HG03469 (cell line): ENCODE data around the gene ARHGAP24.
"Not testable (repeated sequence)": the region's sequence is repeated elsewhere in the genome, so short reads cannot be mapped to it uniquely, and the experiment has no call there.

ENCODE experiments used
- ATAC-seq: cut with Tn5 transposase; IDR thresholded peaks from one replicate; pipeline ENCODE4 v1.9.1; 2021; ENCODE audit warnings: mild to moderate bottlenecking, moderate library complexity, moderate number of reproducible peaks; ENCODE audit not compliant: unreplicated experiment

ARHGAP24 gene

GRCh38 chr4:85889314-85889713, 414.4 kb downstream of the ARHGAP24 start:
- ATAC-seq, result no peak

DNA sequence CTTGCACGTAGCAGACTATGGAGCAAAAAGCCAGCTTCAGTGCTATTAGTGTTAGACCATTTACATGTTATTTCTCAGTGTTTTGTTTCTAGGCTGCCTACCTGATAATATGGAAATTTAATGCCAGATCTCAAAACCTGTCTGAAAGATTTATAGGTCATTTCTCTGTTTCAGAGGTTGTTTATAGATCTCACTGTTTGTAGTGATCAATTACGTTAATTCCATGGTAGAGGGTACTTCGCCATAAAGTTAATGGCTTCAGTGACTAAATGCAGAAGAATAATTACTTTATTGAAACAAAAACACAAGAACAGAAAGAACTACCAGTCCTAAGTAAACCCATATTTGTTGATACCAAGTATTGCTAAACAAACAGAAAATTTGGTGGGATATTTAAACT, 420.8 kb downstream of the ARHGAP24 start:
- no peak for ATAC-seq

DNA sequence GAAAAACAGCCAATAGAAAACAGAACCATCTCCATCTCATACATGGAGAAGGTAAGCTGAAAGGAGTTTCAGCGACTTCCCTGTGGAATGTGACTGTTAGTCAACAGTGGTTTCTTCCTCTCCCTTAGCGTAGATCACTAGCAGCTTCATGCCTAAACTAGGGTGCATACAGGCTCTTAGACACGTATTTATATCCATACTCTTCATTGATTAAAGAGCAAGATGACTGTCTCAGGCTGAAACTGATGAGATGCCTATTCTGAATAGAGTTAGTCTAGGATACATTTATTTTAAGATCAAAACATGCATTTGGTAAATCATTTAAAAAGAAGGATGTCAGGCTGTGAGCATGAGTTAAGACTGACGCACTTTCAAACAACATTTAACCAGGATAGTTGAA, 423.3 kb downstream of the ARHGAP24 start:
- ATAC-seq, result no peak

DNA sequence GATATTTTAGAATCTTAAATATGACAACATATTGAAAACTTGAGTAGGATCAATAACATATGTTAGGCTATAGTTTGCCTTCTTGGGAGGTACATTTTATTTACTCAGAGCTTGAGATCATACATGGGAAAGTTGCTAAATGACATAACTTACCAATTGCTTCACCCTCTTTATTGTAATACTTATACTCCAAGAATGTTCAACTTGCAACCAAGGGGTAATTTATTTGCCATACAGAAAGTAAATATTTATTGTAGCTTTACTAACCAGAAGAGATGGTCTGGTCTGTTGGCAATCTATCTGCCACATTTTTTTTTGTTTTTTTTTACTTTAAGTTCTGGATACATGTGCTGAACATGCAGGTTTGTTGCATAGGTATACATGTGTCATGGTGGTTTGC, 426.6 kb downstream of the ARHGAP24 start:
- no peak for ATAC-seq

DNA sequence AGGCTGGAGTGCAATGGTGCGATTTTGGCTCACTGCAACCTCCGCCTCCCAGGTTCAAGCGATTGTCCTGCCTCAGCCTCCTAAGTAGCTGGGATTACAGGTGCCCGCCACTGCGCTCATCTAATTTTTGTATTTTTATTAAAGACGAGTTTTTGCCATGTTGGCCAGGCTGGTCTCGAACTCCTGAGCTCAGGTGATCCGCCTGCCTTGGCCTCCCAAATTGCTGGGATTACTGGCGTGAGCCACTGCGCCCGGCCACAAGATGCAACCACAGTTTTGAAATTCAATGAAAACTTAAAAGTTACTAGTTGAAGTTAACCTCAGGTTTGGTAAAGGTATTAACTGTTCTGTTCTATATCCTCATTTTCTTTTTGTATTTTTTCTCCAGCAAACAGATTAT, 427.7 kb downstream of the ARHGAP24 start:
- ATAC-seq, result not testable (repeated sequence)

- no peak for ATAC-seq
Observed at GRCh38 chr4:85905761-85906160, 430.8 kb downstream of the ARHGAP24 start.

DNA sequence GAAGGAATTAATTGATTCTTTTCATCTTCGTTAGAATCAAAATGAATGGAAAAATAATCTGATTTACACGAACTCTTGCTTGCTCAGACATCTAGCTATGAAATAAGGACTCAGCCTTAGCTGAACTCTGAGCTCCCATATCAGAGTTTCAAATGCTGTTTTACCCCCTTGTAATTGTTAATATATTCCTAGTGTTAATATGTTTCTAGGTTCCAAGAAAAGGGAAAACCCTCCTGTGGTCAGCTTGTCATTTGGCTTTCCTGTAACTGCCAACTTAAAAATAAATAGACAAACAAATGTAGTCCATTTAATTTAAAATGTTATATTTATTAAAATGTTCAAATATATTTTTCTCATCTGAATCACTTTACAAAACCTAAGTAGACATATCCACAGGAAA, 432.1 kb downstream of the ARHGAP24 start:
- ATAC-seq, result no peak

GRCh38 chr4:85909851-85910250, 434.9 kb downstream of the ARHGAP24 start:
- ATAC-seq, result no peak

DNA sequence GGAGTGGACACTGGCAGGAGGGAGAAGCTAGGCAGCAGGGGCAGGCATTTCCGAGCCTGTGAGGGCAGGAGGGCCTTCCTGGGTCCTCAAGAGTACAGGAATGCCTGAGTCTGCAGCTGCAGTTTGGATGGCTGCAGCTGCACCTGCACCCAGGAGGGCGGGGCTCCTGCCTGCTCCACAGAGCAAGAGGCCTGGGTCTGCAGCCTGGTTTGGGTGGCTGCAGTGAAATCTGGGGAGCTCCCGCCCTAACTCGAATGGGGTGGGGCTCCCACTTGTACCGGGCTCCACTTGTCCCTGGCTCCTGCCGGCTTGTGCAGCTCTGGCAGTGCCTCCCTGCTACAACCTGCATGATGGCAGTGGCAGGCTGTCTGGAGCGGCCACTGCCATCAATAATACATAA, 436.0 kb downstream of the ARHGAP24 start:
- ATAC-seq, result no peak

- ATAC-seq, result no peak
Observed at GRCh38 chr4:85913931-85914694, 439.2 kb downstream of the ARHGAP24 start.

DNA sequence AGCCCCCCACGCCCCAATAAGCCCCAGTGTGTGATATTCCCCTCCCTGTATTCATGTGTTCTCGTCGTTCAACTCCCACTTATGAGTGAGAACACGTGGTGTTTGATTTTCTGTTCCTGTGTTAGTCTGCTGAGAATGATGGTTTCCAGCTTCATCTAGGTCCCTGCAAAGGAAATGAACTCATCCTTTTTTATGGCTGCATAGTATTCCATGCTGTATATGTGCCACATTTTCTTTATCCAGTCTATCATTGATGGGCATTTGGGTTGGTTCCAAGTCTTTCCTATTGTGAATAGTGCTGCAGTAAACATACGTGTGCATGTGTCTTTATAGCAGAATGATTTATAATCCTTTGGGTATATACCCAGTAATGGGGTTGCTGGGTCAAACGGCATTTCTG, 440.6 kb downstream of the ARHGAP24 start:
- not testable (repeated sequence) for ATAC-seq

DNA sequence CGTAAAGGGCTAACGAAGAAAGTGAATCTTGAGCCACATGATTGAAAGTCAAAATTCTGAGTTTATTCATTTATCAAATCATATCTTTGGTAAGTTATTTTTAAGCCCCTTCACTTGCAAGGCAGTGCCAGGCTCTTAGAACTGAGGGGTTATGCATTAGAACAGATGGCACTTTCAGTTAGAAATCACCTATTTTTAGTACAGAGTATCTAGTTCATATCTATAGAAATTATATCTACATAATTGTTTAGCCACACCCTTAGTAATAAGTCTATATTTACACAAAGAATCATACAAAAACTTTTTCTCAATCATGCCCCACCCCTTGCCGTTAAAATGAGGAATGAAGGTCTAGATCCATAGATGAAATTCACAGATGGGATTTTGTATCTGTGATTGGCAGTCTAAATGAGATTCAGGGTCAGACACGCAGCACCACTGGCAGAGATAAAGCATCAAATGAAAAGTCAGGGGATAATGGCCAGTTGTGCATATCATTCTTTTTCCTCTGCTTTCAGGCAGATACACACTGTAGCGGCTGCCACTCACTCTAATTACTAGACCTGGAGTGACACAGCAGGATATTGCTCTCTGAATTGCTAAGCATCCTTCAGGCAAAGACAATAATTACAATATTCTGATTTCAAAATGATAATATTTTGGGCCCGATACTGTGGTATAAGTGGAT, 444.4 kb downstream of the ARHGAP24 start:
- ATAC-seq, result no peak

GRCh38 chr4:85925071-85925470, 450.1 kb downstream of the ARHGAP24 start:
- ATAC-seq, result no peak

DNA sequence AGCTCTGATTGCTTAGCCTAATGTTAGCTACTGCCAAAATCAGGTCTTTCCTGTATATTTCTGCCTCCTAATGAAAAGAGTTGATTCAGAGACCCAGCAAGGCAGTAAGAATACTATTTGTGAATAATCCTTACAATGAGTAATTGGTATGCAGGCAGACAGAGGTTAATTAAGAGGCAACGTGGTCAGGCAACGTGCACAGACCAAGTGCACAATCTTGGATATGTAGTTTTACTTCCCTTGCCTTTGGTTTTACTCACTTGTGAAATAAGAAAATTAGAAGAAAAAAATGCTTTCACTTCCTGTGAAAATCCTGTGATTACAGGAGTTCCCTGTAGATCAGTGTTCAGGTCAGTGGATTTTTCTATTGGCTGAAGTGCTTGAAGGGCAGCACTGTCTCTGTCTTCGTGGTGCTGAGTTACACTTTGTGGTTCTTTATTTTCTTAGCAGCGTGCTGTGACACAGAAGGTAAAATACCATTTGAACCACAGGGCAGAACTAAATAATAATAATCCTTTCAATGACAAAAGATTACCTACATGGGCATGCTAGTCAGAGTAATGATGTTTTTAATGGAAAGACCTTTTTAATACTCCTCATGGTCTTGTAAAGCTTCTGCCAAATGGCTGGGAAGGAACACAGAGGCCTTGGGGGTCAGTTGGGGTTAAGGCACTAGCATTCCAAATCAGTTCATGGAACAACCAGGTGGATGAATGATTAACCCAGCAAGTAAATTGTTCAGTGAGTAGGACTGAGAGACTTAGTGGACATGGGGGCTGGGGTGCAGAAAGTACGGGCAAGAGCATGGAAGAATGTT, 454.0 kb downstream of the ARHGAP24 start:
- ATAC-seq, result peak; percentile 57

DNA sequence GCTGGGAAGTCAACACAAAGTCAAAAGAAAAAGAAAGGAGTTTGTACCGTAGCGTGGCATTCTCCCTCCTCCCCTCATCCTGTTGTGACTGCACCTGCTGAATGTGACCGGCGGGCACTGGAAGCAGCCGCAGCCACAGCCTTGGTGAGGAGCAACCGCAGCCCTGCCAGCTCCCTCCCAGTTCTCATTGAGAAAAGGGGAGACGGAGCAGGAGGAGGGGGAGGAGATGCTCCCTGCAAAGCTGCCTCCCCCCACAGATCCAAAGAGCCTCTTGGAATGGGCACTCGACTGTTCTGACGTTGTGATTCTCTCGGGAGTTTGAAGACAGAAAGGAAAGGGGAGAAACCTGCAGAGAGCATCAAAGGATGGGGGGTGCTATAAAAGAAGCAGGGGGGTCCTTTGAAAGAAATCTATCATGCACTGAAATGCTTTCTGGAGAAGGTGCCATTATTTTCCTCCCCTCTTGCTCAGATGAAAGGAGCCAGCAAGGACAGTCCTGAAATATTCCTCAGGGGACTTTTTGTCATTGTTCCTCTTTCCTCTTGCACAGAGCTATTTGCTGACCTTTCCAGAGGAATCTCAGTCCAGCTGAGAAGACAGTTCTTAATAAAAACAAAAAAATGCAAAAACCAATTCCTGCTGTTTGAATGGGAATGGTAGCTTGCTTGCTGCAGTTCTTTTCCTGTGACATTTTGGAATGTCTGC, 455.2 kb downstream of the ARHGAP24 start:
- ATAC-seq, result no peak

GRCh38 chr4:85932500-85933290, 457.7 kb downstream of the ARHGAP24 start:
- no peak for ATAC-seq

- no peak for ATAC-seq
Observed at GRCh38 chr4:85933291-85933640, 458.3 kb downstream of the ARHGAP24 start.

- ATAC-seq, result no peak
Observed at GRCh38 chr4:85937507-85937906, 462.6 kb downstream of the ARHGAP24 start.

DNA sequence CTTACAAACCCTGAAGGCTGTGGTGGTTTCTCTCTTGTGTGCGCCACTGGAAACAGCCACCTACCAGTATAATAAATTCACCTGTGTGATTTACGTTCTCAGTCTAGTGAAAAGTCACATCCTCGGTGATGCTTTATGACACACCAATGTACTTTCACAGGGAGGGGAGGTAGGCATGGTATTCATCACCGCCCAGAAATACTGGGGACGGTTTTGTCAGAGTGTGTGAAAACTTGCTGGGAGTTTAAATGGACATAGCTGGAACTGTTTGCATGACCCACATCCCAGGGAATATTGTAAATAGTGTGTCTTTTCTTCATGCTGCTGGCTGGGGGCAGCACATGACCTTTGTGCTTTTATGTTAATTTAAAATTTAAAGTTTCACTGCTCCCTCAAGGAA, 463.1 kb downstream of the ARHGAP24 start:
- no peak for ATAC-seq

DNA sequence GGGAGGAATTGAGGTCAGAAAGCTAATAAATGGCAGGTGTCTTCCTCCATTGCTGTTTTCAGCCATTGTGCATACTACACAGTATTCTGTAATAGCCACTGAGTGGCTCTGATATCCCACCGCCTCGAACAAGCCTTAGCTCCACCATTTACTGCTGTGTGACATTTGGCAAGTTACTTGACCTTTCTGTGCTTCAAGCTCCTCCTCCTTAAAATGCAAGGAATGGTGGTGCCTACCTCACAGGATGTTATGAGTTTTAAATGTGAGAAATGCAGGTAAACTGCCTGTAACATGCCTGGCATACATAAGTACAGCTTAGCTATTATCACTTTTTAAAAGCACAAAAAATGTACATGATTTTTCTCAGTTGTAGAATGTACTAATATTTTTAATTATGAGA, 464.0 kb downstream of the ARHGAP24 start:
- no peak for ATAC-seq
